ENCODE results near the gene FAM20A. TPM values are rescaled to one million over a fixed set of nuclear protein-coding genes. Genes with fewer than 3 reads are reported as not detected.
A peak's percentile ranks its signal among the peaks of the same experiment; 100 is the strongest.

The FAM20A gene
- polyA plus RNA-seq, 1 donor = 10.2 TPM

GRCh38 chr17:68599552-68600066 lies 1.6 kb downstream of the FAM20A start:
- Histone ChIP-seq H3K36me3 (ENCODE audit: control insufficient read depth, insufficient read depth, low read length) (no peaks in the 10 kb centered on the region), H3K27ac (ENCODE audit: low read length) (peak overlapping the region; percentile 93), H3K9me3 (ENCODE audit: control insufficient read depth, low read depth, low read length) (no peaks in the 10 kb centered on the region), H3K27me3 (ENCODE audit: control insufficient read depth, insufficient read depth, low read length) (peaks cover 40% of the 10 kb centered on the region), H3K4me1 (ENCODE audit: control insufficient read depth, insufficient read depth, low read length) (peaks cover 16% of the 10 kb centered on the region), H3K4me3 (ENCODE audit: low read length) (peak overlapping the region; percentile 61)
- DNase-seq = peak in 1 of 2 donors; percentile 44
- no CpG with 5 or more reads among the region's 18 CpGs for WGBS (ENCODE audit: insufficient coverage, low lambda C conversion rate)

GRCh38 chr17:68599091-68599490 lies 2.1 kb downstream of the FAM20A start:
- H3K4me3 ChIP-seq (ENCODE audit: low read length) = peak overlapping the region; percentile 61
- peak overlapping the region; percentile 93 for H3K27ac ChIP-seq (ENCODE audit: low read length)
- WGBS (ENCODE audit: insufficient coverage, low lambda C conversion rate) = 0% methylated on average over 1 of the region's 4 CpGs
- peaks cover 16% of the 10 kb centered on the region for H3K4me1 ChIP-seq (ENCODE audit: control insufficient read depth, insufficient read depth, low read length)
- H3K9me3 ChIP-seq (ENCODE audit: control insufficient read depth, low read depth, low read length) = no peaks in the 10 kb centered on the region
- H3K27me3 ChIP-seq (ENCODE audit: control insufficient read depth, insufficient read depth, low read length) = peaks cover 40% of the 10 kb centered on the region
- DNase-seq = peak; percentile 61 to 76
- H3K36me3 ChIP-seq (ENCODE audit: control insufficient read depth, insufficient read depth, low read length) = no peaks in the 10 kb centered on the region

- DNase-seq = peak in 1 of 2 donors; percentile 83
- Histone ChIP-seq H3K27ac (ENCODE audit: low read length) (peak overlapping the region; percentile 93), H3K27me3 (ENCODE audit: control insufficient read depth, insufficient read depth, low read length) (peaks cover 37% of the 10 kb centered on the region)
These were observed 2.6 kb downstream of the FAM20A start for GRCh38 chr17:68598545-68598961.

GRCh38 chr17:68598074-68598473 lies 3.1 kb downstream of the FAM20A start:
- H3K36me3 ChIP-seq (ENCODE audit: control insufficient read depth, insufficient read depth, low read length) = no peaks in the 10 kb centered on the region
- H3K4me1 ChIP-seq (ENCODE audit: control insufficient read depth, insufficient read depth, low read length) = peaks cover 16% of the 10 kb centered on the region
- DNase-seq = peak in 1 of 2 donors; percentile 18
- no peaks in the 10 kb centered on the region for H3K9me3 ChIP-seq (ENCODE audit: control insufficient read depth, low read depth, low read length)
- WGBS (ENCODE audit: insufficient coverage, low lambda C conversion rate) = 67% methylated on average over 1 of the region's 4 CpGs
- peaks cover 32% of the 10 kb centered on the region for H3K27me3 ChIP-seq (ENCODE audit: control insufficient read depth, insufficient read depth, low read length)
- H3K27ac ChIP-seq (ENCODE audit: low read length) = peak overlapping the region; percentile 93
- peak overlapping the region; percentile 30 for H3K4me3 ChIP-seq (ENCODE audit: low read length)

More at GRCh38 chr17:68598545-68598961, 2.6 kb downstream of the FAM20A start:
- Histone ChIP-seq H3K4me3 (ENCODE audit: low read length) (peak overlapping the region; percentile 61), H3K9me3 (ENCODE audit: control insufficient read depth, low read depth, low read length) (no peaks in the 10 kb centered on the region), H3K36me3 (ENCODE audit: control insufficient read depth, insufficient read depth, low read length) (no peaks in the 10 kb centered on the region), H3K4me1 (ENCODE audit: control insufficient read depth, insufficient read depth, low read length) (peaks cover 16% of the 10 kb centered on the region)
- WGBS (ENCODE audit: insufficient coverage, low lambda C conversion rate) = 33% methylated on average over 1 of the region's 4 CpGs

GRCh38 chr17:68596411-68596945 lies 4.7 kb downstream of the FAM20A start:
- Histone ChIP-seq H3K9me3 (ENCODE audit: control insufficient read depth, low read depth, low read length) (no peaks in the 10 kb centered on the region), H3K27ac (ENCODE audit: low read length) (no peak overlapping the region), H3K4me3 (ENCODE audit: low read length) (no peak overlapping the region), H3K4me1 (ENCODE audit: control insufficient read depth, insufficient read depth, low read length) (peaks cover 16% of the 10 kb centered on the region), H3K36me3 (ENCODE audit: control insufficient read depth, insufficient read depth, low read length) (no peaks in the 10 kb centered on the region), H3K27me3 (ENCODE audit: control insufficient read depth, insufficient read depth, low read length) (peaks cover 19% of the 10 kb centered on the region)
- no peak for DNase-seq
- WGBS (ENCODE audit: insufficient coverage, low lambda C conversion rate) = no CpG with 5 or more reads among the region's 5 CpGs

- Histone ChIP-seq H3K4me3 (ENCODE audit: low read length) (no peak overlapping the region), H3K9me3 (ENCODE audit: control insufficient read depth, low read depth, low read length) (no peaks in the 10 kb centered on the region), H3K27ac (ENCODE audit: low read length) (peak overlapping the region; percentile 10), H3K36me3 (ENCODE audit: control insufficient read depth, insufficient read depth, low read length) (no peaks in the 10 kb centered on the region), H3K27me3 (ENCODE audit: control insufficient read depth, insufficient read depth, low read length) (peaks cover 15% of the 10 kb centered on the region), H3K4me1 (ENCODE audit: control insufficient read depth, insufficient read depth, low read length) (peaks cover 16% of the 10 kb centered on the region)
- WGBS (ENCODE audit: insufficient coverage, low lambda C conversion rate) = no CpG with 5 or more reads among the region's 2 CpGs
- no peak for DNase-seq
These were observed 5.2 kb downstream of the FAM20A start for GRCh38 chr17:68595986-68596385.

- Histone ChIP-seq H3K27me3 (ENCODE audit: control insufficient read depth, insufficient read depth, low read length) (peaks cover 12% of the 10 kb centered on the region), H3K36me3 (ENCODE audit: control insufficient read depth, insufficient read depth, low read length) (no peaks in the 10 kb centered on the region), H3K27ac (ENCODE audit: low read length) (peak overlapping the region; percentile 10), H3K4me3 (ENCODE audit: low read length) (no peak overlapping the region), H3K9me3 (ENCODE audit: control insufficient read depth, low read depth, low read length) (no peaks in the 10 kb centered on the region), H3K4me1 (ENCODE audit: control insufficient read depth, insufficient read depth, low read length) (peaks cover 16% of the 10 kb centered on the region)
- WGBS (ENCODE audit: insufficient coverage, low lambda C conversion rate) = 20% methylated on average over 1 of the region's 5 CpGs
- peak in 1 of 2 donors; percentile 42 for DNase-seq
These were observed 5.7 kb downstream of the FAM20A start for GRCh38 chr17:68595496-68595895.

GRCh38 chr17:68594552-68594951 lies 6.6 kb downstream of the FAM20A start:
- Histone ChIP-seq H3K4me1 (ENCODE audit: control insufficient read depth, insufficient read depth, low read length) (peaks cover 12% of the 10 kb centered on the region), H3K36me3 (ENCODE audit: control insufficient read depth, insufficient read depth, low read length) (no peaks in the 10 kb centered on the region), H3K27me3 (ENCODE audit: control insufficient read depth, insufficient read depth, low read length) (peaks cover 4% of the 10 kb centered on the region), H3K9me3 (ENCODE audit: control insufficient read depth, low read depth, low read length) (no peaks in the 10 kb centered on the region), H3K27ac (ENCODE audit: low read length) (no peak overlapping the region), H3K4me3 (ENCODE audit: low read length) (no peak overlapping the region)
- no peak for DNase-seq
- no CpG with 5 or more reads among the region's 2 CpGs for WGBS (ENCODE audit: insufficient coverage, low lambda C conversion rate)

- H3K36me3 ChIP-seq (ENCODE audit: control insufficient read depth, insufficient read depth, low read length) = no peaks in the 10 kb centered on the region
- H3K9me3 ChIP-seq (ENCODE audit: control insufficient read depth, low read depth, low read length) = no peaks in the 10 kb centered on the region
- DNase-seq = no peak
- H3K4me1 ChIP-seq (ENCODE audit: control insufficient read depth, insufficient read depth, low read length) = peaks cover 7% of the 10 kb centered on the region
- H3K27ac ChIP-seq (ENCODE audit: low read length) = no peak overlapping the region
- H3K4me3 ChIP-seq (ENCODE audit: low read length) = no peak overlapping the region
- H3K27me3 ChIP-seq (ENCODE audit: control insufficient read depth, insufficient read depth, low read length) = peaks cover 2% of the 10 kb centered on the region
- WGBS (ENCODE audit: insufficient coverage, low lambda C conversion rate) = 86% methylated on average over 1 of the region's 3 CpGs
These were observed 8.2 kb downstream of the FAM20A start for GRCh38 chr17:68592682-68593641.

- Histone ChIP-seq H3K9me3 (ENCODE audit: control insufficient read depth, low read depth, low read length) (no peaks in the 10 kb centered on the region), H3K36me3 (ENCODE audit: control insufficient read depth, insufficient read depth, low read length) (no peaks in the 10 kb centered on the region), H3K4me1 (ENCODE audit: control insufficient read depth, insufficient read depth, low read length) (no peaks in the 10 kb centered on the region), H3K27ac (ENCODE audit: low read length) (no peak overlapping the region), H3K4me3 (ENCODE audit: low read length) (no peak overlapping the region), H3K27me3 (ENCODE audit: control insufficient read depth, insufficient read depth, low read length) (peaks cover 2% of the 10 kb centered on the region)
- 100% methylated on average over 1 of the region's 2 CpGs for WGBS (ENCODE audit: insufficient coverage, low lambda C conversion rate)
- no peak for DNase-seq
These were observed 9.2 kb downstream of the FAM20A start for GRCh38 chr17:68592009-68592408.

Measured in large intestine (tissue), 3 donors.